HepG2 (cell line): Measurements from ENCODE around the gene JPT2. TPM values are rescaled to one million over a fixed set of nuclear protein-coding genes. Genes with fewer than 3 reads are reported as not detected.

ENCODE experiments used
- ATAC-seq: fragments of 200-7000 bp; cut with Tn5 transposase; 3 replicates; pipeline ENCODE4 v1.9.1; 2020; ENCODE audit warnings: mild to moderate bottlenecking, moderate library complexity
- BruUV-seq: library from RNA; stranded (reverse); fragments of 400-500 nt; replicated peaks from 2 replicates; lab custom pipeline; 2021; lab: Mats Ljungman, UMichigan
- CTCF ChIA-PET: fragments of 300-600 bp; formaldehyde crosslinking; extraction: SDS; loops from one replicate; lab custom pipeline; 2021; ENCODE audit warnings: low total read pairs, inconsistent platforms, low intra/inter-chr PET ratio; lab: Yijun Ruan, JAX
- POLR2A ChIA-PET: fragments of 350-600 bp; sonication (Branson Sonifier 250); formaldehyde crosslinking; loops from one replicate; lab custom pipeline; 2020; ENCODE audit warnings: antibody characterized with exemption, inconsistent platforms; lab: Yijun Ruan, JAX
- DNase-seq: peaks from one replicate; pipeline ENCODE4 v3.0.0-alpha.2; 2015; ENCODE audit warnings: low spot score
- FAIRE-seq: peaks from 3 replicates; lab custom pipeline; 2011; peaks lifted over from hg19 to GRCh38; lab: Jason Lieb, UNC
- H2AFZ ChIP-seq: one replicate; pipeline ENCODE4 v1.6.1; 2011; ENCODE audit warnings: low read length, inconsistent platforms
- H3K27ac ChIP-seq: fragments of 300-600 bp; 3 replicates; pipeline ENCODE4 v1.8.0; 2011; ENCODE audit warnings: mixed run types, mild to moderate bottlenecking, mixed read lengths, low read length, inconsistent platforms; ENCODE audit not compliant: insufficient read depth; ENCODE audit errors: extremely low read length
- H3K27me3 ChIP-seq, 2 experiments: fragments of 200-600 bp in 1 of 2; 2 replicates in 1 of 2; 3 replicates in 1 of 2; pipeline versions ENCODE4 v1.6.0 to v1.8.0; 2011; ENCODE audit warnings: low read length in 2 of 2, mild to moderate bottlenecking in 2 of 2, moderate library complexity in 2 of 2, inconsistent platforms in 1 of 2; ENCODE audit not compliant: insufficient read depth in 2 of 2, control insufficient read depth in 1 of 2
- H3K36me3 ChIP-seq, 2 experiments: fragments of 200-600 bp in 1 of 2; replicated peaks in 1 of 2; 2 replicates in 1 of 2; 3 replicates in 1 of 2; pipeline versions ENCODE4 v1.5.1 to v1.8.0; 2011; ENCODE audit warnings: low read length in 2 of 2, inconsistent platforms in 1 of 2; ENCODE audit not compliant: insufficient read depth in 2 of 2, control insufficient read depth in 1 of 2
- H3K4me1 ChIP-seq: 2 replicates; pipeline ENCODE4 v1.5.1; 2012; ENCODE audit warnings: low read length, inconsistent platforms; ENCODE audit not compliant: insufficient read depth
- H3K4me2 ChIP-seq: 2 replicates; pipeline ENCODE4 v1.6.0; 2011; ENCODE audit warnings: low read depth, low read length, inconsistent platforms
- H3K4me3 ChIP-seq, 3 experiments: fragments of 200-600 bp in 1 of 3; sonication (generic), shearing (Covaris generic) in 1 of 3; replicated peaks in 1 of 3; 2 replicates each; pipeline ENCODE4 v1.5.1; 2011 to 2016; ENCODE audit warnings: low read length in 3 of 3, inconsistent platforms in 2 of 3, low read depth in 2 of 3, mild to moderate bottlenecking in 2 of 3, control low read depth in 1 of 3, mixed read lengths in 1 of 3; ENCODE audit not compliant: insufficient read depth in 1 of 3
- H3K79me2 ChIP-seq: one replicate; pipeline ENCODE4 v1.6.1; 2011; ENCODE audit warnings: low read length, inconsistent platforms; ENCODE audit not compliant: insufficient read depth
- H3K9ac ChIP-seq: 2 replicates; pipeline ENCODE4 v1.6.0; 2011; ENCODE audit warnings: mild to moderate bottlenecking, low read depth, low read length, inconsistent platforms; ENCODE audit not compliant: insufficient read depth
- H3K9me3 ChIP-seq: 2 replicates; pipeline ENCODE4 v1.5.1; 2012; ENCODE audit warnings: mild to moderate bottlenecking, low read length
- H4K20me1 ChIP-seq: 2 replicates; pipeline ENCODE4 v1.6.0; 2011; ENCODE audit warnings: inconsistent platforms, mild to moderate bottlenecking, low read length, moderate library complexity; ENCODE audit not compliant: insufficient read depth
- AGO2 ChIP-seq: fragments of 200-400 bp; formaldehyde crosslinking; optimal IDR thresholded peaks from 2 replicates; pipeline ENCODE3; 2017; ENCODE audit warnings: mild to moderate bottlenecking, low read depth, low read length, moderate library complexity
- CTCF ChIP-seq: sonication (generic); formaldehyde crosslinking; IDR thresholded peaks from 2 replicates; pipeline ENCODE4 v1.5.0; 2020; ENCODE audit warnings: mild to moderate bottlenecking, missing genetic modification reagents, moderate library complexity
- ETV5 ChIP-seq: IDR thresholded peaks from 2 replicates; pipeline ENCODE4 v1.6.1; 2018; ENCODE audit warnings: missing biosample characterization, missing genetic modification reagents, inconsistent platforms, borderline replicate concordance
- FOXA3 ChIP-seq: IDR thresholded peaks from 2 replicates; pipeline ENCODE4 v1.6.1; 2016; ENCODE audit warnings: missing genetic modification reagents, missing compliant biosample characterization
- NKX3-1 ChIP-seq: sonication (generic); formaldehyde crosslinking; IDR thresholded peaks from 2 replicates; pipeline ENCODE4 v1.5.0; 2020; ENCODE audit warnings: missing genetic modification reagents
- TEAD3 ChIP-seq: optimal IDR thresholded peaks from 2 replicates; pipeline ENCODE3; 2016; ENCODE audit warnings: borderline replicate concordance
- ZFP37 ChIP-seq: sonication (generic); formaldehyde crosslinking; IDR thresholded peaks from 2 replicates; pipeline ENCODE4 v1.4.0; 2020; ENCODE audit warnings: missing genetic modification reagents, borderline replicate concordance
- ZKSCAN8 ChIP-seq: IDR thresholded peaks from 2 replicates; pipeline ENCODE4 v1.6.1; 2016; ENCODE audit warnings: borderline replicate concordance, missing genetic modification reagents, missing compliant biosample characterization
- ZNF30 ChIP-seq: sonication (generic); formaldehyde crosslinking; IDR thresholded peaks from 2 replicates; pipeline ENCODE4 v1.5.0; 2020; ENCODE audit warnings: mild to moderate bottlenecking, missing genetic modification reagents
- ZNF552 ChIP-seq: sonication (generic); formaldehyde crosslinking; IDR thresholded peaks from 2 replicates; pipeline ENCODE4 v1.9.0; 2022; ENCODE audit warnings: missing genetic modification reagents, mild to moderate bottlenecking, borderline replicate concordance
- WGBS: methylation state at CpG from one replicate; pipeline ENCODE4 v1.1.6; 2017; ENCODE audit warnings: low lambda C conversion rate; 5-methylcytosine and 5-hydroxymethylcytosine counted together
- in situ Hi-C: cut with HindIII; loops from 2 replicates; pipeline ENCODE4 v1.10.0; 2017; ENCODE audit warnings: low pct_unique_long_range_greater_than_20kb; ENCODE audit not compliant: extremely low pct_ligation_motif_present
- intact Hi-C: fragments of 100-400 bp; cut with micrococcal nuclease; formaldehyde crosslinking; loops from one replicate; pipeline ENCODE4 v1.10.0; 2022; ENCODE audit not compliant: unreplicated experiment
- polyA plus RNA-seq, 8 experiments: library from polyadenylated mRNA; depleted of rRNA in 3 of 8; stranded (reverse) in 7 of 8; unstranded in 1 of 8; fragments of >200 nt; fragmentation: Illumina TruSeq in 4 of 8; extraction: Trizol in 4 of 8; gene quantifications; 2 replicates each; pipeline versions ENCODE4 v1.2.1 to v1.2.3, GENCODE V29; 2011 to 2016; ENCODE audit warnings: low read depth in 4 of 8, missing spikeins in 1 of 8, mixed read lengths in 1 of 8; ENCODE audit not compliant: insufficient read depth in 1 of 8
- total RNA-seq, 5 experiments: library from RNA; depleted of rRNA; stranded (reverse); fragments of >200 nt; fragmentation: Illumina TruSeq; extraction: Trizol; gene quantifications; 2 replicates each; pipeline ENCODE4 v1.2.3, GENCODE V29; 2016; ENCODE audit warnings: low read depth in 1 of 5
- TF ChIP-seq, protein P1 (sequence below): sonication (generic); formaldehyde crosslinking; IDR thresholded peaks from 2 replicates; pipeline ENCODE4 v1.4.0; 2020; ENCODE audit warnings: low read depth, mild to moderate bottlenecking, missing genetic modification reagents

JPT2 gene
- total and polyA plus RNA-seq, 2 of the 13 experiments (the other 11 are each of a cell fraction or from before 2014, with no cell fraction given) = 53.5 to 89.4 TPM

GRCh38 chr16:1710811-1711507, 32.9 kb downstream of the JPT2 start (continued):
- TF ChIP-seq TEAD3 (CRISPR knock-in tag) = no peak
- no peak for TF ChIP-seq CTCF (CRISPR knock-in tag)
- TF ChIP-seq ZNF552 (CRISPR knock-in tag) = 0 out of 2 replicates have a peak, but pooled peaks have one; percentile 85
- peak; percentile 37; the same call in 1 of the 2 replicates for TF ChIP-seq FOXA3 (CRISPR knock-in tag)
- TF ChIP-seq, protein P1, sequence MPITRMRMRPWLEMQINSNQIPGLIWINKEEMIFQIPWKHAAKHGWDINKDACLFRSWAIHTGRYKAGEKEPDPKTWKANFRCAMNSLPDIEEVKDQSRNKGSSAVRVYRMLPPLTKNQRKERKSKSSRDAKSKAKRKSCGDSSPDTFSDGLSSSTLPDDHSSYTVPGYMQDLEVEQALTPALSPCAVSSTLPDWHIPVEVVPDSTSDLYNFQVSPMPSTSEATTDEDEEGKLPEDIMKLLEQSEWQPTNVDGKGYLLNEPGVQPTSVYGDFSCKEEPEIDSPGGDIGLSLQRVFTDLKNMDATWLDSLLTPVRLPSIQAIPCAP (CRISPR knock-in tag) = no peak
- no peak for TF ChIP-seq NKX3-1 (CRISPR knock-in tag)
- TF ChIP-seq ETV5 (CRISPR knock-in tag) = no peak
- no peak for TF ChIP-seq ZFP37 (CRISPR knock-in tag)
- TF ChIP-seq ZKSCAN8 (CRISPR knock-in tag) = no peak
- TF ChIP-seq, all 625 proteins: peak for 29

DNA sequence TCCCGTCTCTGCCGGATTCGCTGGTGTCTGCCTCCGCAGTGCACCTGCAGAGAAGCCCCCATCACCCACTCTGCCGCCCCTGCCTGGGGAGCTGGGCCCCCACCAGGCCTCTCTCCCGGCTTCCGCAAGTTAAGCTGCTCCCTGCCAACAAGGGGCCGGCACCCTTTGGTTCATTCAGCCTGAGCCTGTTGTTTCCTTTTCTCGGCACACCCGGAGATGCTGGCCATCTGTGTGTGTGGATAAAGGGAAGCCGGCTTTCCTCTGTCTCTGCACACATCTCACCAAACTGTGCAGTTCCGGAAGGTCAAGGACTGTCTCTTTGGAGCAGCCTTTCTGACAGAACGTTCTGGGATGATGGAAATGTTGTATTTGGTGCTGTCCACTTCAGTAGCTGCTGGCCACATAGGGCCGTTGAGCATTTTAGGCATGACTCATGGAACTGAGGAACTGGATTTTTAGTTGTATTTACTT, 34.7 kb downstream of the JPT2 start:
- no peak overlapping the region for H2AFZ ChIP-seq
- intact Hi-C loops (no loop called here), in situ Hi-C loops (no loop called here)
- no peak overlapping the region for H3K4me2 ChIP-seq
- H3K9me3 ChIP-seq = no peaks in the 10 kb centered on the region
- no peak for FAIRE-seq
- no peak overlapping the region for H3K4me3 ChIP-seq
- CTCF ChIA-PET = no interaction called here
- H3K9ac ChIP-seq = no peak overlapping the region
- no peak overlapping the region for H3K27ac ChIP-seq
- peaks cover 0 to 13% of the 10 kb centered on the region in 2 experiments; a peak in 2 of 5 replicates for H3K36me3 ChIP-seq
- ATAC-seq = no peak
- no peaks in the 10 kb centered on the region for H3K27me3 ChIP-seq
- peaks cover 71% of the 10 kb centered on the region for H3K79me2 ChIP-seq
- 96% methylated on average over 14 of the region's 14 CpGs for WGBS
- POLR2A ChIA-PET = interaction anchor here (0.6 kb wide), 1 partner anchor 63 kb away, joined by 5 read pairs; no protein-coding TSS in a partner anchor
- BruUV-seq = no TSS peak
- DNase-seq = no peak
- peaks cover 38% of the 10 kb centered on the region for H3K4me1 ChIP-seq
- TF ChIP-seq AGO2 = peak; percentile 43
- no peak for TF ChIP-seq ZNF30
- H4K20me1 ChIP-seq = peaks cover 18% of the 10 kb centered on the region
